Loucy (cell line): Measurements from ENCODE around the gene SYDE2.
A peak's percentile ranks its signal among the peaks of the same experiment; 100 is the strongest.

ENCODE experiments used
- H2AFZ ChIP-seq: fragments of 200-600 bp; sonication (generic); 2 replicates; pipeline ENCODE4 v1.6.0; 2016; ENCODE audit warnings: antibody characterized with exemption, mild to moderate bottlenecking, low read length, moderate library complexity
- H3F3A ChIP-seq: fragments of 200-600 bp; 2 replicates; pipeline ENCODE4 v1.6.0; 2016; ENCODE audit warnings: antibody characterized with exemption, low read depth, mild to moderate bottlenecking
- H3K27me3 ChIP-seq: fragments of 200-600 bp; sonication (generic); 2 replicates; pipeline ENCODE4 v1.6.1; 2014; ENCODE audit warnings: low read length, mild to moderate bottlenecking; ENCODE audit not compliant: insufficient read depth, poor library complexity, severe bottlenecking
- H3K36me3 ChIP-seq: fragments of 200-600 bp; sonication (generic); 2 replicates; pipeline ENCODE4 v1.6.1; 2016; ENCODE audit warnings: low read length; ENCODE audit not compliant: insufficient read depth
- H3K4me1 ChIP-seq: fragments of 200-600 bp; sonication (generic); 2 replicates; pipeline ENCODE4 v1.5.1; 2014; ENCODE audit warnings: low read length, mild to moderate bottlenecking; ENCODE audit not compliant: insufficient read depth, poor library complexity, severe bottlenecking
- H3K4me2 ChIP-seq: fragments of 200-600 bp; sonication (generic); 2 replicates; pipeline ENCODE4 v1.6.0; 2014; ENCODE audit warnings: antibody characterized with exemption, low read length, low read depth, mild to moderate bottlenecking; ENCODE audit not compliant: poor library complexity, severe bottlenecking
- H3K4me3 ChIP-seq: fragments of 200-600 bp; sonication (generic); 2 replicates; pipeline ENCODE4 v1.5.1; 2014; ENCODE audit warnings: low read length, mild to moderate bottlenecking, mixed read lengths; ENCODE audit not compliant: poor library complexity, severe bottlenecking
- H3K79me2 ChIP-seq: fragments of 200-600 bp; sonication (generic); 2 replicates; pipeline ENCODE4 v1.6.1; 2014; ENCODE audit warnings: low read length; ENCODE audit not compliant: insufficient read depth
- H3K9ac ChIP-seq: fragments of 200-600 bp; sonication (generic); 2 replicates; pipeline ENCODE4 v1.6.0; 2014; ENCODE audit warnings: mild to moderate bottlenecking, low read depth, low read length, moderate library complexity; ENCODE audit not compliant: poor library complexity, severe bottlenecking
- H3K9me2 ChIP-seq: fragments of 200-600 bp; sonication (generic); replicated peaks from 2 replicates; pipeline ENCODE4 v1.6.1; 2016; ENCODE audit warnings: low read depth, low read length, mixed read lengths
- H3K9me3 ChIP-seq: fragments of 200-600 bp; sonication (generic); 2 replicates; pipeline ENCODE4 v1.6.1; 2014; ENCODE audit warnings: mild to moderate bottlenecking, antibody characterized with exemption, low read length, low read depth; ENCODE audit not compliant: insufficient read depth
- H4K20me1 ChIP-seq: fragments of 200-600 bp; sonication (generic); 2 replicates; pipeline ENCODE4 v1.6.0; 2014; ENCODE audit warnings: antibody characterized with exemption, low read length, mild to moderate bottlenecking; ENCODE audit not compliant: insufficient read depth, poor library complexity, severe bottlenecking
- EZH2phosphoT487 ChIP-seq: fragments of 200-600 bp; IDR thresholded peaks from 2 replicates; pipeline ENCODE4 v1.6.1; 2018; ENCODE audit warnings: antibody characterized with exemption, mild to moderate bottlenecking, moderate library complexity, borderline replicate concordance
- TF ChIP-seq, protein P1 (sequence below): fragments of 200-600 bp; sonication (generic); conservative IDR thresholded peaks from 2 replicates; pipeline ENCODE4 v1.5.1; 2014; ENCODE audit warnings: mild to moderate bottlenecking, antibody characterized with exemption, low read length

SYDE2 gene

DNA sequence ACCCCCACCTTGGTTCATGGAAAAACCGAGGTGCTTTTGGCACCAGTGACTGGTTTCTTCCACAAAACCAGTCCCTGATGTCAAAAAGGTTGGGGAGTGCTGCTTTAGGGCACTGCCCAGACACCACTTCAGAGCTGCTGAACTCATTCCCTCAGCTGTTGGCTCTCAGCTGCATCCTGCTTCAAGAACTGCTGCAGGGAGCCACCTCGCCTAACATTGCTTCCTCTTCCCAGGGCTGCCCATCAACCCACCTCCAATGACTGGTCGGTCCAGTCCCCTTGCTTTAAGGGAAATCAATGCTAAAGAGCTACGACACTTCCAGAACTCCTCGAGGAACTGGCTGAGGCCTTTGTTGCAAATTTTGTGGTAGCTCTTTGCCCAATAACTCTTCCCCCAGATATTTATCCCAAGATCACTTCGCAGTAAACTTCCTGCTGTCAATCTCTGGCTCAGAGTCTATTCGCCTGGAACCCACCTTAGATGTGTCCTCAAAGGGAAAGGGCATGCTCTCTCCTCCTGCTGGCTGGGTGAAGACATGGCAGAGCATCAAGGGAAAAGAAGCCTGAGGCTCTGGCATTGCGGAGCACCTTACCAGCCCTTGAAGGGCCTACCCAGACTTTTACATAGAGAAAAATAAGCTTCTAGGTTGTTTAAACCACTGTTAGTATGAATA lies 29.6 kb upstream of the SYDE2 start:
- H3K9ac ChIP-seq, result no peak overlapping the region
- no peaks in the 10 kb centered on the region for H3K27me3 ChIP-seq
- 0 out of 2 replicates have a peak overlapping the region, but pooled peaks have one; percentile 3 for H2AFZ ChIP-seq
- no peaks in the 10 kb centered on the region for H3K4me1 ChIP-seq
- TF ChIP-seq, protein P1, sequence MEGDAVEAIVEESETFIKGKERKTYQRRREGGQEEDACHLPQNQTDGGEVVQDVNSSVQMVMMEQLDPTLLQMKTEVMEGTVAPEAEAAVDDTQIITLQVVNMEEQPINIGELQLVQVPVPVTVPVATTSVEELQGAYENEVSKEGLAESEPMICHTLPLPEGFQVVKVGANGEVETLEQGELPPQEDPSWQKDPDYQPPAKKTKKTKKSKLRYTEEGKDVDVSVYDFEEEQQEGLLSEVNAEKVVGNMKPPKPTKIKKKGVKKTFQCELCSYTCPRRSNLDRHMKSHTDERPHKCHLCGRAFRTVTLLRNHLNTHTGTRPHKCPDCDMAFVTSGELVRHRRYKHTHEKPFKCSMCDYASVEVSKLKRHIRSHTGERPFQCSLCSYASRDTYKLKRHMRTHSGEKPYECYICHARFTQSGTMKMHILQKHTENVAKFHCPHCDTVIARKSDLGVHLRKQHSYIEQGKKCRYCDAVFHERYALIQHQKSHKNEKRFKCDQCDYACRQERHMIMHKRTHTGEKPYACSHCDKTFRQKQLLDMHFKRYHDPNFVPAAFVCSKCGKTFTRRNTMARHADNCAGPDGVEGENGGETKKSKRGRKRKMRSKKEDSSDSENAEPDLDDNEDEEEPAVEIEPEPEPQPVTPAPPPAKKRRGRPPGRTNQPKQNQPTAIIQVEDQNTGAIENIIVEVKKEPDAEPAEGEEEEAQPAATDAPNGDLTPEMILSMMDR, result peak; percentile 55
- no peak for TF ChIP-seq EZH2phosphoT487
- H3K4me3 ChIP-seq, result no peak overlapping the region
- H3K4me2 ChIP-seq, result no peak overlapping the region
- no peaks in the 10 kb centered on the region for H3K9me2 ChIP-seq
- no peaks in the 10 kb centered on the region for H3K9me3 ChIP-seq
- no peaks in the 10 kb centered on the region for H3F3A ChIP-seq
- no peaks in the 10 kb centered on the region for H4K20me1 ChIP-seq
- H3K36me3 ChIP-seq, result no peaks in the 10 kb centered on the region
- H3K79me2 ChIP-seq, result no peaks in the 10 kb centered on the region

DNA sequence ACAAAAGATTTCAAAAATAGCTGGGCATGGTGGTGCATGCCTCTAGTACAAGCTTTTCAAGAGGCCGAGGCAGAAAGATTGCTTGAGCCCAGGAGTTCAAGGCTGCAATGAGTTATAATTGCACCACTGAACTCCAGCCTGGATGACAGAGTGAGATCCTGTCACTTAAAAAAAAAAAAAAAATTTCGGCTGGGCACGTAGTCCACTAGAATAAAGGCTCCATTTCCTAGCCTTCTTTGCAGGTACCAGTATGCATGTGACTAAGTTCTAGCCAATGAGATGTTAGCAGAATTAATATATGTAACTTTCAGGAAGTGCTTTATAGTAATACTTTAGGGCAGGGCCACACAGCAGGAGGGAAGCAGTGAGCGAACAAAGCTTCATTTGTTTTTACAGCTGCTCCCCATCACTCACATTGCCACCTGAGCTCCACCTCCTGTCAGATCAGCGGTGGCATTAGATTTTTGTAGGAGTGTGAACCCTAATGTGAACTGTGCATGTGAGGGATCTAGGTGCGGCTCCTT lies 28.8 kb upstream of the SYDE2 start:
- Histone ChIP-seq H4K20me1 (no peaks in the 10 kb centered on the region), H3K4me1 (no peaks in the 10 kb centered on the region), H3K4me2 (no peak overlapping the region), H3K9ac (no peak overlapping the region), H3K36me3 (no peaks in the 10 kb centered on the region), H3F3A (no peaks in the 10 kb centered on the region), H3K79me2 (no peaks in the 10 kb centered on the region), H3K9me2 (no peaks in the 10 kb centered on the region), H3K9me3 (no peaks in the 10 kb centered on the region), H2AFZ (peak overlapping the region; percentile 64), H3K27me3 (no peaks in the 10 kb centered on the region), H3K4me3 (no peak overlapping the region)
- TF ChIP-seq EZH2phosphoT487, result no peak
- TF ChIP-seq, protein P1, result no peak

DNA sequence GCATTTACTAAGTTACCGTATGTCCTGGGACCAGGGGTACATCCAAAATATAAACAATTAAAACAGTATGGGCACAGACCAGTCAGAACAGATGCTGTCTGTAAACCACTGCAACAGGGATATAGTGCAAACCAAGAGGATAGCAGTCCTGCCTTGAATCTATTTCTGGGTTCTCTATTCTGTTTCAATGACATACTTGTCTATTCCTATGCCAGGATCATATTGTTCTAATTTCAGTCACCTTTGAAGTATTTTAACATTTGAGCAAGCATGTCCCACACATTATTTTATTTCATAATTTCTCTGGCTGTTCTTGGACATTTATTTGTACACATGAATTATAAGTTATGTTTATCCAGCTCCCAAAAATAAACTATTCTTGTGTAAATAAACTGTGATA lies 28.2 kb upstream of the SYDE2 start:
- H3K79me2 ChIP-seq, result no peaks in the 10 kb centered on the region
- H3K9me2 ChIP-seq, result no peaks in the 10 kb centered on the region
- no peaks in the 10 kb centered on the region for H3K4me1 ChIP-seq
- H4K20me1 ChIP-seq, result no peaks in the 10 kb centered on the region
- no peak overlapping the region for H3K4me2 ChIP-seq
- no peaks in the 10 kb centered on the region for H3K9me3 ChIP-seq
- no peaks in the 10 kb centered on the region for H3F3A ChIP-seq
- H3K9ac ChIP-seq, result no peak overlapping the region
- no peaks in the 10 kb centered on the region for H3K36me3 ChIP-seq
- no peak overlapping the region for H3K4me3 ChIP-seq
- TF ChIP-seq EZH2phosphoT487, result no peak
- TF ChIP-seq, protein P1, result no peak
- no peaks in the 10 kb centered on the region for H3K27me3 ChIP-seq
- no peak overlapping the region for H2AFZ ChIP-seq
